ENCODE results near the gene KCTD5.

Gene KCTD5

GRCh38 chr16:2734844-2735515 lies 52.7 kb downstream of the KCTD5 start:
- TF ChIP-seq CTCF (conservative IDR thresholded peaks at IDR 0.05; ENCODE audit: control insufficient read depth, insufficient read depth, low read depth, low read length), result no peak
- DNase-seq (ENCODE audit: low read depth), result no peak
- H3K4me3 ChIP-seq (ENCODE audit: control insufficient read depth, low read depth, low read length), result no peak overlapping the region

- no peak for TF ChIP-seq CTCF (conservative IDR thresholded peaks at IDR 0.05; ENCODE audit: control insufficient read depth, insufficient read depth, low read depth, low read length)
- no peak for DNase-seq (ENCODE audit: low read depth)
- H3K4me3 ChIP-seq (ENCODE audit: control insufficient read depth, low read depth, low read length), result no peak overlapping the region
Observed at GRCh38 chr16:2736476-2737237, 54.3 kb downstream of the KCTD5 start.

DNA sequence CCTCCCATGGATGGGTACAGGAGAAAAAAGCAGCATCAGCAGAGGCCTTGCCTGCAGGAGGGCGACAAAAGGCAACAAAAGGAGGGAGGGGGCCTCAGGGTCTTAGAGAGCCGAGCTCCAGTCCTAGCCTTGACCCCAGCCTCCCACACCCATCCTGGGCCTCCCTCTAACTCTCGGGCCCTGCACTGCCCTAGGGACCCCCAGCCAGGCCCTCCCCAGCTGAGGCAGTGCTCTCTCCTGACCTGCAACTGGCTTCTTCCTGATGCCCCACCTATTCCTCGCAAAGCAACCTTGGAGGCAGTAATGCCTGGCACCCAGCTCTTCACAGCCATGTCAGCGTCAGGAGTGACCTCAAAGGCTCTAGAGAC lies 54.9 kb downstream of the KCTD5 start:
- TF ChIP-seq CTCF (conservative IDR thresholded peaks at IDR 0.05; ENCODE audit: control insufficient read depth, insufficient read depth, low read depth, low read length), result no peak
- H3K4me3 ChIP-seq (ENCODE audit: control insufficient read depth, low read depth, low read length), result no peak overlapping the region

GRCh38 chr16:2737895-2738418 lies 55.6 kb downstream of the KCTD5 start:
- no peak for DNase-seq (ENCODE audit: low read depth)
- no peak overlapping the region for H3K4me3 ChIP-seq (ENCODE audit: control insufficient read depth, low read depth, low read length)
- TF ChIP-seq CTCF (conservative IDR thresholded peaks at IDR 0.05; ENCODE audit: control insufficient read depth, insufficient read depth, low read depth, low read length), result no peak

More for the DNA sequence above, 54.9 kb downstream of the KCTD5 start:
- DNase-seq (ENCODE audit: low read depth), result no peak

DNA sequence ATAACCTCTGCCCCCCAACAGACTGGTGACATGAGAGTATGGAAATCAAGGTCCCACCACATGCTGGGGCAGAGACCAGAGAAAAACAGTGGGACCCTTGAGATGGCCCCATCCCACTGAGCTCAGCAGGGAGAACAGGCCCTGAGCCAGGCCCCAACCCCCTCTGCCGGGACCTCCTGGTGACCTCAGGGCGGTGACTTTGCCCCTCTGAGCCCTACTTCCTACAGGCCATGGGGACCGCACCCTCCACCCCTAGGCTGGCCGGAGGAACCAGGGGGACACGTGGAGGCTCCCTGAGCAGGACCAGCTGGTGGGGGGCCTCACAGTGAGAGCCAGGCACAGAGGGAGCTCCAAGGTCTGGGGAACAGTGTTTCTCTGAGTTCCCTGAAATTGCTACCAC lies 56.3 kb downstream of the KCTD5 start:
- DNase-seq (ENCODE audit: low read depth), result no peak
- no peak for TF ChIP-seq CTCF (conservative IDR thresholded peaks at IDR 0.05; ENCODE audit: control insufficient read depth, insufficient read depth, low read depth, low read length)
- no peak overlapping the region for H3K4me3 ChIP-seq (ENCODE audit: control insufficient read depth, low read depth, low read length)

DNA sequence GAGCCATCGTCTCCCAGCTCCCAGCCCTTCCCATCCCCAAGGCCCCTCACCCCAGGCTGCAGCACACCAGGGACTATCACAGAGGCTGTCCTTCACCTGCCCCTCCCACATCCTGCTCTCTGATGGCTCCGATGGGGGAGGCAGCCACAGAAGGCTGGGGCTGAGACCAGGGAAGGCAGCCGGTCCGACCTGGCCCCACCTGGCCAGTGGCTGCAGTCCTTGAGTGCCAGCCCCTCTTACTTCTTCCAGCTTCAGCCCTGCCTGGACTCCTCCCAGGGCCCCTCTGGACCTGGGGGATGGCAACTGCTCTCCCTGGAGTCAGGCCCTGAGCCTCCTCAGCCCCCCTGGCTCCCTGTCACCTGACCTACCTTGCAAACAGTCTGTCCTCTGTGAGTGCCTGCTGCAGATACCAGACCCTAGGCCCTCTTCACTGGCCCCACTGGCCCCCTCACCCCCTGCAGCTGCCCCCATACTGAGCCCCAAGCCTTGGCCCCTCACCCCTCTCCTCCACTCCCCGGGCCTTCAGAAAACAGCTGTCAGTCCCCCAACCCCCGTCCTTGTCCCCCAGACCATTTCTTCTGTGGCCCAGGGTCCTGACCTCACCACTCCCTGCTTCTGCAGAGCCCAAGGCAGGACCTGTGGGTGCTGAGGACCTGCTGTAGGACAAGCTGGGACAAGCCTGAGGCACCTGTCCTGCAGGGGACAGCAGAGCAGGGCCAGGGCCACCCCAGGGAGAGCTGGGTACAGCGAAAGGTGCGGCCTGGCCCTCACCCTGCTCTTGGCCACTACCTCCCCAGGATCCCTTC lies 57.5 kb downstream of the KCTD5 start:
- no peak overlapping the region for H3K4me3 ChIP-seq (ENCODE audit: control insufficient read depth, low read depth, low read length)
- TF ChIP-seq CTCF (conservative IDR thresholded peaks at IDR 0.05; ENCODE audit: control insufficient read depth, insufficient read depth, low read depth, low read length), result no peak
- no peak for DNase-seq (ENCODE audit: low read depth)

Measured in fibroblast of mammary gland (primary cell).